GM19372 (cell line): ENCODE data around the gene NACC2.
"Not testable (repeated sequence)": the region's sequence is repeated elsewhere in the genome, so short reads cannot be mapped to it uniquely, and the experiment has no call there.

Experiments
- ATAC-seq: cut with Tn5 transposase; IDR thresholded peaks from one replicate; pipeline ENCODE4 v1.9.1; 2021; ENCODE audit warnings: mild to moderate bottlenecking, low read depth, moderate library complexity; ENCODE audit not compliant: unreplicated experiment

The NACC2 gene

GRCh38 chr9:136111190-136111589 is 16.1 kb upstream of the NACC2 start:
- no peak for ATAC-seq

- no peak for ATAC-seq
Observed at GRCh38 chr9:136110082-136111061, 15.3 kb upstream of the NACC2 start.

- ATAC-seq, result peak; percentile 78
Observed at GRCh38 chr9:136109351-136110081, 14.4 kb upstream of the NACC2 start.

GRCh38 chr9:136108648-136109266 is 13.7 kb upstream of the NACC2 start:
- no peak for ATAC-seq

GRCh38 chr9:136107953-136108647 is 13.0 kb upstream of the NACC2 start:
- no peak for ATAC-seq

- no peak for ATAC-seq
Observed at GRCh38 chr9:136107155-136107952, 12.3 kb upstream of the NACC2 start.

GRCh38 chr9:136105398-136106135 is 10.5 kb upstream of the NACC2 start:
- no peak for ATAC-seq

GRCh38 chr9:136104916-136105315 is 9.8 kb upstream of the NACC2 start:
- no peak for ATAC-seq

- no peak for ATAC-seq
Observed at GRCh38 chr9:136104488-136104800, 9.4 kb upstream of the NACC2 start.

GRCh38 chr9:136103651-136104487 is 8.8 kb upstream of the NACC2 start:
- ATAC-seq, result no peak

GRCh38 chr9:136101615-136102074 is 6.6 kb upstream of the NACC2 start:
- not testable (repeated sequence) for ATAC-seq

- no peak for ATAC-seq
Observed at GRCh38 chr9:136100700-136101614, 5.9 kb upstream of the NACC2 start.

- no peak for ATAC-seq
Observed at GRCh38 chr9:136099542-136099941, 4.5 kb upstream of the NACC2 start.

- no peak for ATAC-seq
Observed at GRCh38 chr9:136098844-136099243, 3.8 kb upstream of the NACC2 start.

- no peak for ATAC-seq
Observed at GRCh38 chr9:136098210-136098609, 3.1 kb upstream of the NACC2 start.

- ATAC-seq, result no peak
Observed at GRCh38 chr9:136096505-136097001, 1.5 kb upstream of the NACC2 start.
